ENCODE results near the gene USP9X.

GRCh38 chrX:41051288-41051687 lies 34.0 kb upstream of the USP9X start:
- TF ChIP-seq CTCF (IDR thresholded peaks at IDR 0.05) (no peak), POLR2A (IDR thresholded peaks at IDR 0.05) (no peak), EP300 (IDR thresholded peaks at IDR 0.05) (no peak), POLR2AphosphoS5 (IDR thresholded peaks at IDR 0.05) (no peak)
